CD4-positive, alpha-beta T cell treated with Interferon gamma for 1 hour (primary cell): ENCODE measurements around the gene STPG3.
A peak's percentile ranks its signal among the peaks of the same experiment; 100 is the strongest.
"Not testable (repeated sequence)": the region's sequence is repeated elsewhere in the genome, so short reads cannot be mapped to it uniquely, and the experiment has no call there.

Source experiments
- DNase-seq: peaks from one replicate; pipeline ENCODE4 v3.0.0-alpha.2; 2020

The STPG3 gene

GRCh38 chr9:137247135-137247915, 3.8 kb upstream of the STPG3 start:
- no peak for DNase-seq

GRCh38 chr9:137247916-137248175, 3.2 kb upstream of the STPG3 start:
- no peak for DNase-seq

GRCh38 chr9:137250329-137251193, 525 bp upstream of the STPG3 start:
- DNase-seq: no peak

GRCh38 chr9:137251490-137252268, 593 bp downstream of the STPG3 start:
- DNase-seq: no peak

GRCh38 chr9:137252555-137253506, 1.7 kb downstream of the STPG3 start:
- DNase-seq: no peak

GRCh38 chr9:137253717-137254623, 2.9 kb downstream of the STPG3 start:
- DNase-seq: no peak

GRCh38 chr9:137254624-137255447, 3.8 kb downstream of the STPG3 start, which contains the start of gene NELFB:
Gene NELFB (plus strand): TSS chr9:137255327.
- peak; percentile 91 for DNase-seq

- DNase-seq: no peak
These were observed 4.5 kb downstream of the STPG3 start for GRCh38 chr9:137255448-137256114.

- no peak for DNase-seq
These were observed 5.3 kb downstream of the STPG3 start for GRCh38 chr9:137256362-137256761.

- no peak for DNase-seq
These were observed 5.8 kb downstream of the STPG3 start for GRCh38 chr9:137256856-137257255.

- DNase-seq: not testable (repeated sequence)
These were observed 11.3 kb downstream of the STPG3 start for GRCh38 chr9:137262173-137262908.

- DNase-seq: no peak
These were observed 11.8 kb downstream of the STPG3 start for GRCh38 chr9:137262909-137263285.

GRCh38 chr9:137263506-137263905, 12.4 kb downstream of the STPG3 start:
- no peak for DNase-seq

GRCh38 chr9:137264067-137264466, 13.0 kb downstream of the STPG3 start:
- no peak for DNase-seq

- DNase-seq: no peak
These were observed 14.5 kb downstream of the STPG3 start for GRCh38 chr9:137265496-137266161.

- no peak for DNase-seq
These were observed 15.1 kb downstream of the STPG3 start for GRCh38 chr9:137266162-137266527.

- DNase-seq: no peak
These were observed 15.7 kb downstream of the STPG3 start for GRCh38 chr9:137266585-137267453.
